Cortex of kidney (tissue), 1 donor: ENCODE measurements around the gene BOLA2B.
"Not testable (repeated sequence)": the region's sequence is repeated elsewhere in the genome, so short reads cannot be mapped to it uniquely, and the experiment has no call there.

Source experiments
- DNase-seq: peaks from one replicate; lab custom pipeline; 2025; lab: John Stamatoyannopoulos, UW

The BOLA2B gene

DNA sequence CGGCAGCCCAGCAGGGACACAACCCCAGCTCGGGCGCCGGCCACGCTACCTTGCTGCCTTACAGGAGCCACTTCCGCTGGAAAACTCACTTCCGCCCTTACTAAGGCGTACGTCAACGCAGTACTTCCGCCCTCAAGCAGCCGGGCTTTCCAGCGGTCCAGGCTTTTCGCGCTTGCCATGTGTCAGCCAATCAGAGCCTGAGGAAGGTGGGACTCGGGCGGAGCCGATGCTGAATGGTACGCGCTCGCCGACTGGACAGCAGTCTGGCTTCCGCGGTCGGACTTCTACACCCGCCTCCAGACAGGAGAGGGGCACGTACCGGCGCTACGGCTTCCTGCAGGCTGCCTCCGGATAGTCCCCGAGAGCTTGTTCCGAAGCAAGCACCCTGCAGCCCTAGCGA is at the start of gene BOLA2B, which contains the start of gene SLX1A:
Gene BOLA2B, minus strand, starts transcription at position 52 of the 400 bp plus-strand sequence. CDS start 71 bp downstream, outside the sequence.
Gene SLX1A, plus strand, starts transcription at position 261 of the 400 bp plus-strand sequence. CDS start 210 bp downstream, outside the sequence.
- not testable (repeated sequence) for DNase-seq

DNA sequence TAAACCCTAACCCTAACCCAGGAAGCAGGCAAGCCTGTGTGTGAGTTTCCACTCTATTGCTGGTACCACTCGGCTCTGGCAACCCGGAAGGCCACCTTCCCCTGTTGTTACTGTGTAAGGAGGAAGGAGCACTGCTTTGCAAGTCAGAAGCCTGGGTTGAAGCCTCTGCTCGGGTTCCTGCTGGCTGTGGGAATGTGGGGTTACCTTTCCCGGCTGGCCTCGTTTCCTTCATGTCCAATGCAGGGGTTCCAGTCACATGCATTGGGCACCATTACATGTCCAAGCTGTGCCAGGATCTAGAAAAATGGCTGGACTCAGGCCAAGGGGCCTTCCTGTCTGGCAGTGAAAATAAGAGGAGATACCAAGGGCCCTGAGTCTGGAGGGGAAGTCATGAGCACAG is 23.6 kb upstream of the BOLA2B start:
- not testable (repeated sequence) for DNase-seq

DNA sequence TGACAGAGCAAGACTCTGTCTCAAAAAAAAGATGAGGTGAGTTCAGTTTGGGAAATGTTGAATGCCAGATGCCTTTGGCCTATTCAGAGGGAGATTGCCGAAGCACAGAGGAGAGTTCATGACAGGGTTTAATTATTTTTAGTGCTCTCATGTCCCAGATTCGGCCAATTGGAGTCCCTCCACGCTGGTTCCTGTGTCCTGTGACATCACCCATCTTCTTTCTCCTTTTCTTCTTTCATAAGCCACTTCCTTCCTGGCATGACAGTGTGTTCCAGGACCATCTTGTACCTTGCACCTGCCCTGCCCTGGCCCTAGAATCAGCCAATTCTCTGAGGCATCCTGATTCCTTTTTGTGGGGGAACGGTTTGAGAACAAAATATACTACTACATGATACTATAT is 17.9 kb upstream of the BOLA2B start:
- not testable (repeated sequence) for DNase-seq

DNA sequence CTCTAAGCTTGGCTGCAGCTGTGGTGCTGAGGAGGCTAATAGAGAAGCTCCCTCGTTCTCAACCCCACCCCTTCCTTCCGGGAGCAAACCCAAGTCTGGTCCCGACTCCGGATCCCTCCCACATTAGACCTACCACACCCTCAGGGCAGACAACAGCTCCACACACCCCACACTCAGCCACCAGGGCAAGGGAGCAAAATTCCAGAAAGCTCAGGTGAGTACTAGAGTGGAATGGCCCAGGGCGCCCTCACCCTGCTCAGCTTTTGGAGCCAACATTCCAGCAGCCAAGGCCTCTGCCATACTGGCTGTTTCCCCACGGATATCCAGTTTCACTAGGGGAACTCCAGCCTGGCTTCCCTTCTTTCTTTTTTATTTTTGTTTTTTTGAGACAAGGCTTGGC is 15.6 kb upstream of the BOLA2B start:
- DNase-seq, result not testable (repeated sequence)

DNA sequence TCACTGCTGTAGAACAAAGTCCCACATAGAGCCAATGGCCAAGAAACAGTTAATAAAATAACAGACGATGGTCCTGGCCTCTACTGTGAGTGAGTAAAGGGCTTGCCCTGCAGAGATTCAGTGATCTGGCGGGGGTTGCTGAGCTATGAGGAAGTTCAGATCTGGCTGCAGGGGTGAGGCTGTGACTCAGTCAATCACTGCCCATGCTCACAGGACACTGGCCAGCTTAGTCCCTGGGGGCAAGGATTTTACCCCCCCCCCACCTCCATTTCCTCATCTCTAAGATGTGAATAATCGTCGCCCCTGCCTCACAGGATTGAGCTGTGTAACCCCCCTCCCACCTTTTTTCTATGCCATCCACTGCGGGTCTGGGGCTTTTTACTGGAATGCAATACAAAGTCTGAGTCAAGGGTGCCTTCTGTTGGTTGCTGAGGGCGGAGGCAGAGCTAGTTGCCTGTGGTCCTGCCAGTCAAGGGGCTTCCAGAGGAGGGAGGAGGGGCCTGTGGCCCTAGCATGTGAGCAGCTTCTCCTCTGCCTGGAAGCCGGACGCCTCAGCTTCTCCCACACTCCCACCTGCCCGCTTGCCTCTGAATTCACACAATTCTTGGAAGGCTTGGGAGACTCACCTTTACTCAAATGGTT is 13.7 kb upstream of the BOLA2B start:
- DNase-seq, result not testable (repeated sequence)

DNA sequence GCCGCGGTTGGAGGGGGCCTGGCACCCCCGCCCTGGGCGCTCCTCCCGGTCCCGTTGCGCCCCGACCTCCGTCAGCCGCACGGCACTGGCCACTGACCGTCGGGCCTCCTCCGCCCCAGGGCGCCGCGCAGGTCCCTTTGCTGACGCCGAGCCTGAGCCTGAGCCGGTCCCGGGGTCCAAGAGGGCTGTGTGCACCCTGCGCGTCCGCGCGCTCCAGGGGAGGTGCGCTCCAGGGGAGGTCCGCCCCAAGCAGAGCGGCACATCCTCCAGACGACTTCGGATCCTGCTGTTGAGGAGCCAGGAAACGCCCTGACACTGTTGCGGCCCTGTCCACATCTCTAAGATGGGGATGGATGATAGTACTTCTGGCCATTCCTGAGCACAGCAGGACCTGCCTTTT is 12.8 kb upstream of the BOLA2B start:
- not testable (repeated sequence) for DNase-seq

DNA sequence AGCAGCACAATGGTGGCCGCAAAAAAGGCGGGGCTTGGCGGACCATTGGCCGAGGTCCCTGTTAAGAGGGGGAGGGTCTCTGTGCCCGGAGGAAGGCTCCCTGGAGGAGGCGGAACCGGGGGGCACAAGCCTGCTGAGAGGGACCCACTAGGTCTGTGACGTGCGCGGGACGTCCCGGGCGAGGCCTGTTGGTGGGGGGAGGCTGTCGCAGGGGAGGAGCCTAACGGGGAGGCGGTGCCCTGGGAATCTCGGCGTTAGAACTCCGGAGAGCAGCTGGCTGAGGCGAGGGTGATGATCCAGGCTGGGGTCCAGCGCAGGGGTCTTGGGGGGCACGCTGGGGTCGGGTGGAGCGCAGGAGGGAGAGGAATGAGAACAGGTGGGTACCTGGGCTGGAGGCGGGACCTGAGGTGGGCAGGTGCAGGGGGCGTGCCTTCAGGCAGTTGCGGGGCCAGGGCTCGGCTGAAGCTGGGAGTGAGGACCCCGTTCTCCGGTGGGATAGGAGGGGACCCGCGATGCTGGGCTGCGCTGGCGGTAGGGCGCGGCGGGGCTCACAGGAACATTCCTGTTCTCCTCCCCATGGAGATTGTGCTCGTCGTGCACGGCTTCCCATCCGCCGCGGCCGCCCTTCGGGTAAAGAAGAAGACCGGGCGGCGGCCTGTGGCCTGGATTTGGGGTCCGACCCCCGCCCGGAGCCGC is 12.2 kb upstream of the BOLA2B start:
- DNase-seq, result not testable (repeated sequence)

DNA sequence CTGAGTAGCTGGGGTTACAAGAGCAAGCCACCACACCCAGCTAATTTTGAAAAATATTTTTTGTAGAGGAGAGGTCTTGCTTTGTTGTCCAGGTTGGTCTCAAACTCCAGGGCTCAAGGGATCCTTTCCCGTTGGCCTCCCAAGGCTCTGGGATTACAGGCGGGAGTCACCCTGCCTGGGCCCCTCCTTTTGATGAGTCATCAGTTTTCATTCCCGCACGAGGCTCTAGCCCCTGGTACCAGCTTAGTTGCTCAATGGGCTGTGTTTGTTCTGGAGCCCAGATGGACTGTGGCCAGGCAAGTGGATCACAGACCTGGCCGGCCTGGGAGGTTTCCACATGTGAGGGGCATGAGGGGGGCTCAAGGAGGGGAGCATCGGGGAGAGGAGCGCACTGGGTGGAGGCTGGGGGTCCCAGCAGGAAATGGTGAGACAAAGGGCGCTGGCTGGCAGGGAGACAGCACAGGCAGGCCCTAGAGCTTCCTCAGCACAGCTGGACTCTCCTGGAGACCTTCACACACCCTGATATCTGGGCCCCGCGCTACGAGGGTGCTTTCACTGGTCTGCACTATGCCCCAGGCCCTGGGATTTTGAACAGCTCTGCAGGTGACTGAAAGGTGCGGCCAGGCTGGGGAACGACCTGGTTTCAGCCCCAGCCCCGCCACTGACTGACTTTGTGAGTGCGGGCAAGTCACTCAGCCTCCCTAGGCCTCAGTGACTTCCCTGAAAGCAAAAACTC is 6.3 kb upstream of the BOLA2B start:
- DNase-seq, result not testable (repeated sequence)

DNA sequence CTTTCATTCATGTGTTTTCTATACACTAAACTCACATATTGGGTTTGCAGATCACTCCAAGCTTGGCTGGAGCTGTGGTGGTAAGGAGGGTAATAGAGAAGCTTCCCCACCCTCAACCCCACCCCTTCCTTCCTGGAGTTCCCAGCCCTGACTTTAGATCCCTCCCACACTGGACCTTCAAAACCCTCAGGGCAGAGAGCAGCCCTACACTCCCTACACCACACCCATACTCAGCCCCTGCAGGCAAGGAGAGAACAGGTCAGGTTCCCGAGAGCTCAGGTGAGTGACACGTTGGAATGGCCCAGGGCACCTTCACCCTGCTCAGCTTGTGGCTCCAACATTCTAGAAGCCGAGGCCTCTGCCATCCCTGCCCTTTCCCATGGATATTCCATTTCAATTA is 5.6 kb upstream of the BOLA2B start, which contains the start of gene SULT1A3:
Gene SULT1A3, plus strand, starts transcription at position 207 of the 400 bp plus-strand sequence. CDS start 1,474 bp downstream, outside the sequence.
- DNase-seq, result not testable (repeated sequence)

DNA sequence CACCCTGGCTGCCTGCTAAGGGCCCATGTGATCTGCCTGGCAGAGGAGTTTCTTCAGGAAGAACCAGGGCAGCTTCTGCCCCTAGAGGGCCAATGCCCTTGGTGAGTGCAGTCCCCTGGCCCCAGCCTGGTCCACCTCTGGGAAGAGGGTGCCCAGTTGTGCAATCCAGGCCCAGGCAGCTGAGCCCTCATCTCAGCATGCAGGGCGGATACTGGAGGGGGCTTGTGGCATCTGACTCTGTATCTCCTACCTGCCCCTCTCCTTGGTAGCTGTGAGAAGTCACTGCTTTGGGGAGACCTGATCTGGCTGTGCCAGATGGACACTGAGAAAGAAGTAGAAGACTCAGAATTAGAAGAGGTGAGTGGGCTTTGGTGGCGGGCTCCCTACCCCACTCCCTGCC is 3.5 kb upstream of the BOLA2B start:
- DNase-seq, result not testable (repeated sequence)

DNA sequence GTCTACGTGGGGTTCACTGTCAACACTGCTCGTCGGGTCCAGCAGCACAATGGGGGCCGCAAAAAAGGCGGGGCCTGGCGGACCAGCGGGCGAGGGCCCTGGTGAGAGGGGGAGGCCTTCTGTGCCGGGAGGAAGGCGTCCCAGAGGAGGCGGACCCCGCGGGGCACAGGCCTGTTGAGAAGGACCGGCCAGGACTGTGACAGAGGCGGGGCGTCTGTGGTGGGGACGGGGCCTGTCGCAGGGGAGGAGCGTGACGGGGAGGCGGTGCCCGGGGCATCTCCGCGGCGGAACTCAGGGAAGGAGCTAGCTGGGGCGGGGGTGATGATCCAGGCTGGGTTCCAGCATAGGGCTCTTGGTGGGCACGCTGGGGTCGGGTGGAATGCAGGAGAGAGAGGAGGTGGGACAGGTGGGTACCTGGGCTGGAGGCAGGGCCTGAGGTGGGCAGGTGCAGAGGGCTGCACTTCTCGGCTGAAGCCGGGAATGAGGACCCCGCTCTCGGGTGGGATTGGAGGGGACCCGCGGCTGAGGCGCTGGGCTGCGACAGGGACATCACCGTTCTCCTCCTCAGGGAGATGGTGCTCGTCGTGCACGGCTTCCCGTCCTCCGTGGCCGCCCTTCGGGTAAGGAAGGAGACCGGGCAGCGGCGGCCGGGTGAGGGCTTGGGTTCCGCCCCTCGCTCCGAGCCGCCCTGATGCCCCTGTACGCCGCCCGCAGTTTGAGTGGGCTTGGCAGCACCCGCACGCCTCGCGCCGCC is 883 bp upstream of the BOLA2B start:
- DNase-seq, result not testable (repeated sequence)

DNA sequence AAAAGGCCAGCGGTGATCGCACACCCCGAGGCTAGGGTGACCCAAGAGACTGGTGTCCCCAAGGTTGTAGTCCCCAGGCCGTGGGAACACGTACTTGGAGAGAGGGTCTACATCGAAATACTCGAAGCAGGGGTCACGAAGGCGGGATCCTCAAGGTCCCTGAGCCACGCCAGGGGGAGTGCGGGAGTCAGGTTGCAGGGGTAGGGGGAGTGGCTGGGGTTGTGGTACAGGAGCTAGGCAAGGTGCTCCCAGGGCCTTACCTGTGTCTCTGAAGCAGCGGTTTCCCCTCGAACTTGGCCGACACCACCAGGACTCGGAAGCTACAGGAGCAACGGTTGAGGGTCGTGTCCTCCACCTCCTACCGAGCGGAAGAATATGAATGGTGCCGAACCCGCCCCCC is 368 bp downstream of the BOLA2B start:
- not testable (repeated sequence) for DNase-seq

DNA sequence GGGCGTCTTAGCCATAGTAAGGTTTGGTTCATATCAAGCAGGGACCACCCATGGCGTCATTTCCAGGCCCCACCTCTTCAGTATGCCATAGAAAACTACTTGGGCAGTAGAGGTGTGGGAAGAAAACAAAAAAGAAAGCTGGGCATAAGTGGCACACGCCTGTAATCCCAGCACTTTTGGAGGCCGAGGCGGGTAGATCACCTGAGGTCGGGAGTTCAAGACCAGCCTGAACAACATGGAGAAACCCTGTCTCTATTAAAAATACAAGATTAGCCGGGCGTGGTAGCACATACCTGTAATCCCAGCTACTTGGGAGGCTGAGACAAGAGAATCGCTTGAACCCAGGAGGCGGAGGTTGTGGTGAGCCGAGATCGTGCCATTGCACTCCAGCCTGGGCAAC is 2.3 kb downstream of the BOLA2B start:
- not testable (repeated sequence) for DNase-seq

DNA sequence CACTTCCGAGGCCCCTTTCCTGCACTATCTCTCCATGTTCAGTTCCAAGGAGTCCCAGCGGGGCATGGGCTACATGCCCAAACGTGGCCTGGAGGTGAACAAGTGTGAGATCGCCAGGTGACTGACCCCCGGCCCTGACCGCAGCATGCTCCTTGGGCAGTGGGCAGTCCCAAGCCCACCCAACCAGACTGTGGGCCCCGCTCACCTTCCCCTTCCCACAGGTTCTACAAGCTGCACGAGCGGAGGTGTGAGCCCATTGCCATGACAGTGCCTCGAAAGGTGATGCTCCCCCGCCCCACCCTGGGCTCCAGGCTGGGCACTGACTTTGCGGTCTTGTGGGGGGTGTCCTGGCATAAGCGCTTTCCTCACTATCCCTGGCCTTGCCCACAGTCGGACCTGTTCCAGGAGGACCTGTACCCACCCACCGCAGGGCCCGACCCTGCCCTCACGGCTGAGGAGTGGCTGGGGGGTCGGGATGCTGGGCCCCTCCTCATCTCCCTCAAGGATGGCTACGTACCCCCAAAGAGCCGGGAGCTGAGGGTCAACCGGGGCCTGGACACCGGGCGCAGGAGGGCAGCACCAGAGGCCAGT is 5.4 kb downstream of the BOLA2B start:
- DNase-seq, result no peak

DNA sequence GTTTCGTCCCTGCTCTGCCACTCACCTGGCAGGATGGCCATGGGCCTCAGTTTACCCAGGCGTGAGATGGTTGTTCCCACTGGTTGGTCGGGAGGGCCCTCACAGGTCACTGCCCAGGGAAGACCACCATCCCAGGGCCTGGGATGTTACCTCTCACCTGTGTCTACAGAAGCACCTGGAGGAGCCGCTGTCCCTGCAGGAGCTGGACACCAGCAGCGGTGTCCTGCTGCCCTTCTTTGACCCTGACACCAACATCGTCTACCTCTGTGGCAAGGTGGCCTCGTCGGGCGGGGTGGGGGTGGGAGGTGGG is 6.0 kb downstream of the BOLA2B start:
- DNase-seq, result no peak

DNA sequence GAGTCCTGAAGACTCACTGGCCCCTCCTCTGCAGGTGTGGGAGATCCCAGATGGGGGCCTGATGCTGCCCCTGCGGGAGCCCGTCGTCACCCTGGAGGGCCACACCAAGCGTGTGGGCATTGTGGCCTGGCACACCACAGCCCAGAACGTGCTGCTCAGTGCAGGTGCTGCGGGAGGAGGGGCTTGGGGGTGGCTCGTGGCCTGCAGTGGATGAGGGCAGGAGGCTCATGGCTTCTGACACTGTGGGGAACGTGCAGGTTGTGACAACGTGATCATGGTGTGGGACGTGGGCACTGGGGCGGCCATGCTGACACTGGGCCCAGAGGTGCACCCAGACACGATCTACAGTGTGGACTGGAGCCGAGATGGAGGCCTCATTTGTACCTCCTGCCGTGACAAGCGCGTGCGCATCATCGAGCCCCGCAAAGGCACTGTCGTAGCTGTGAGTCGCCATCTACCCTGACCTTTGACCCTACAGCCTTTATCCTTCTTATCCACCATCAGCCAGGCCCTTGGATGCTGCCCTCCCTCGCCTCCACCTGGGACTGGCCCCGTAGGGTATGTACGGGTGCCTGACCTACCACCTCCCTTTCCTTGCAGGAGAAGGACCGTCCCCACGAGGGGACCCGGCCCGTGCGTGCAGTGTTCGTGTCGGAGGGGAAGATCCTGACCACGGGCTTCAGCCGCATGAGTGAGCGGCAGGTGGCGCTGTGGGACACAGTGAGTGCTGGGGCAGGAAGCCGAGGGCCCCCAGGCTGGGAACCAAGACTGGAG is 6.5 kb downstream of the BOLA2B start:
- DNase-seq, result no peak

DNA sequence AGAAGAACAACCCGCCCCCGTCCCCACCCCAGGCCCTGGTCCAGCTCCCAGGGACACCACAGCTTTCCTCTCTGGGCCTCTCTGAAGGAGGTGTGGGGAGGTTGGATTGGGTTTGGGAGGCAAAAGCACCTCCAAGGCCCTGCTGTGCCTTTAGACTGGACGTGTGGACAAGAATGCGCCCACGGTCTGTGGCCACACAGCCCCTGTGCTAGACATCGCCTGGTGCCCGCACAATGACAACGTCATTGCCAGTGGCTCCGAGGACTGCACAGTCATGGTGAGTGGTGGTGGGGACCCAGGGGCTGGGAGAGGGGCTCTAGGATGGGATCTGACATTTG is 7.1 kb downstream of the BOLA2B start:
- no peak for DNase-seq

DNA sequence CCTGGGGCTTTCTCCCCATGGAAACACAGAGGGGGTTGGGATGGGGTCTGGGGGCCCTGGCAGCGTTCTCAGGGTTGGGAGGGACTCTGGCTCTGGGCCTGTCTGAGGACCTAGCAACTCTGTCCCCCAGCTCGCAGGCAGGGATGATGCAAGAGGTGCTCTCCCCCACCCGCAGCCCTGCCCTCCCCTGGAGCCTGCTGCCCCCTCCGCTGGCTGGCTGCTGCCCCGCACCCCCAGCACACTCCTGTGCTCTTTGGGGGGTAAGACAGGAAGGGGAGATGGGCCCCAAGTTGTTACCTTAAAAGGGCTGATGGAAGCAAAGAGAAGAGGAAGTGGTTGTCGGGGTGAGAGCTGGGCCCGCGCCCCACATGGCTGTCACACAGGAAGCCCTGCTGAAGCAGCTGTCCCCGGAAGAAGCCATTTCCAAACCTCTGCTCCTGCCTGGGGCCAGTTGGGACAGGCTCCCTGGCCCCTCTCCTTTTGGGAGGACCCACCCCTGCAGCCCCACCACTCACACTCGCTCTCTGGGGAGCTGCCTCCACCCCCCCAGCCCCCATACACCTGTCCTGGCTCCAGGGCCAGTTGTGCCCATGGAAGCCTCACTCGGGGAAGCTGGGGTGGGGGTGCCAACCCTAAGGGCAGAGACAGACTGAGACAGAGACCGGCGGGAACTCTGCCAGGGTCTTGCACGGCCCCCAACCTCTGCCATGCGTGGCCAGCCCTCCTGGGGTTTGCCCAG is 7.6 kb downstream of the BOLA2B start:
- no peak for DNase-seq

DNA sequence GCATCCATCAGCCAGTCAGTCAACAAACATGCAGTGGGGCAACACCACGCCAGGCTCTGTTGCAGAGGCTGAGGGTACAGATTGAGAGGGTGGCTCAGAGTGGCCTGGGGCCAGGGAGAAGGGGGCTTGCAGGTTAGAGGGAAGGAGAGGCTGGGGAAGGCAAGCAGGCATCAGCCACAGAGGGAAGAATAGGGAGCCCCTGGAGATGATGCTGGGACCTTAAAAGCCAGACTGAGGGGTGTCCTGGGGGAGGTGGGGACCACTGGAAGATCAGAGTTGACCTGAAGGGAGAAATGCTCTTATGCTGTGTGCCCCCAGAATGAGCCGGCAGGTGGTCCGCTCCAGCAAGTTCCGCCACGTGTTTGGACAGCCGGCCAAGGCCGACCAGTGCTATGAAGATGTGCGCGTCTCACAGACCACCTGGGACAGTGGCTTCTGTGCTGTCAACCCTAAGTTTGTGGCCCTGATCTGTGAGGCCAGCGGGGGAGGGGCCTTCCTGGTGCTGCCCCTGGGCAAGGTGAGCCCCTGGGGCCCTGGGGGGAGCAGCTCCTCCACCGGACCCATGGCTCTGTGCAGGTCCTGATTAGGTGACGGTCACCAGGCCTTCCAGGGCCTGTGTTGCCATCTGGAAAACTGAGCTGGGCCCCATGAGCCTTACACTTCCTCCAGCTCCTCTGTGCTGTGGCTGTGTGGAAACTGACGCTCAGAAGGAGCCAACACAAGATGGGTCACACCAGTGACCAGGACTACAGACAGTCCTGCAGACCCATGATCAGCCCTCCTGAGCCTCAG is 8.4 kb downstream of the BOLA2B start:
- no peak for DNase-seq
